CD8-positive, alpha-beta memory T cell (primary cell): ENCODE results near the gene COPS2. TPM values are rescaled to one million over a fixed set of nuclear protein-coding genes. Genes with fewer than 3 reads are reported as not detected.
"Not testable (repeated sequence)": the region's sequence is repeated elsewhere in the genome, so short reads cannot be mapped to it uniquely, and the experiment has no call there.

Source experiments
- CTCF ChIA-PET: fragments of 350-600 bp; sonication (Branson Sonifier 250); formaldehyde crosslinking; loops from one replicate; lab custom pipeline; 2021; ENCODE audit warnings: antibody characterized with exemption; lab: Charles Lee
- POLR2A ChIA-PET: fragments of 350-600 bp; sonication (Branson Sonifier 250); formaldehyde crosslinking; loops from one replicate; lab custom pipeline; 2021; ENCODE audit warnings: antibody characterized with exemption; lab: Charles Lee
- DNase-seq, 5 donors: peaks; one replicate each; pipeline versions ENCODE4 v3.0.0 to v3.0.0-alpha.2; 2020 to 2022; ENCODE audit warnings: mixed read lengths in 1 of 5
- H3K27ac ChIP-seq: one replicate; pipeline ENCODE4 v1.7.0; 2013; ENCODE audit warnings: low read depth, mild to moderate bottlenecking, low read length, moderate library complexity
- H3K27me3 ChIP-seq: 2 replicates; pipeline ENCODE4 v1.7.0; 2013; ENCODE audit warnings: low read length, mild to moderate bottlenecking; ENCODE audit not compliant: insufficient read depth, poor library complexity, severe bottlenecking
- H3K36me3 ChIP-seq: 2 replicates; pipeline ENCODE4 v1.7.0; 2013; ENCODE audit warnings: mild to moderate bottlenecking, low read length, moderate library complexity; ENCODE audit not compliant: insufficient read depth
- H3K4me1 ChIP-seq: 2 replicates; pipeline ENCODE4 v1.7.0; 2013; ENCODE audit warnings: mild to moderate bottlenecking, low read length, moderate library complexity; ENCODE audit not compliant: insufficient read depth
- H3K4me3 ChIP-seq: 2 replicates; pipeline ENCODE4 v1.7.0; 2013; ENCODE audit warnings: mild to moderate bottlenecking, low read length
- H3K9me3 ChIP-seq: 2 replicates; pipeline ENCODE4 v1.7.0; 2013; ENCODE audit warnings: mild to moderate bottlenecking, low read length
- H3K27ac Mint-ChIP-seq, 8 donors: one replicate each; pipeline ENCODE4 v1.8.0; 2020 to 2021; ENCODE audit warnings: mixed read lengths in 8 of 8, mild to moderate bottlenecking in 6 of 8, inconsistent platforms in 3 of 8, moderate library complexity in 3 of 8
- H3K27me3 Mint-ChIP-seq, 2 donors: one replicate each; pipeline ENCODE4 v1.8.0; 2020 to 2021; ENCODE audit warnings: mixed read lengths in 2 of 2, mild to moderate bottlenecking in 1 of 2, moderate library complexity in 1 of 2
- H3K36me3 Mint-ChIP-seq, 3 donors: one replicate each; pipeline ENCODE4 v1.8.0; 2020 to 2021; ENCODE audit warnings: mixed read lengths in 3 of 3, inconsistent platforms in 1 of 3, mild to moderate bottlenecking in 1 of 3
- H3K4me1 Mint-ChIP-seq, 3 donors: one replicate each; pipeline ENCODE4 v1.8.0; 2020 to 2021; ENCODE audit warnings: mixed read lengths in 3 of 3, inconsistent platforms in 1 of 3, mild to moderate bottlenecking in 1 of 3
- H3K4me3 Mint-ChIP-seq, 7 donors: one replicate each; pipeline ENCODE4 v1.8.0; 2020 to 2021; ENCODE audit warnings: mixed read lengths in 7 of 7, mild to moderate bottlenecking in 6 of 7, moderate library complexity in 4 of 7, inconsistent platforms in 2 of 7
- H3K9me3 Mint-ChIP-seq, 5 donors: one replicate each; pipeline ENCODE4 v1.8.0; 2020 to 2022; ENCODE audit warnings: mixed read lengths in 5 of 5, mild to moderate bottlenecking in 3 of 5, moderate library complexity in 2 of 5, inconsistent platforms in 1 of 5
- polyA plus RNA-seq: library from polyadenylated mRNA; unstranded; fragments of 300-500 nt; fragmentation: Illumina TruSeq; gene quantifications from one replicate; pipeline ENCODE4 v1.2.3, GENCODE V29; 2021
- total RNA-seq, 2 experiments: library from RNA; stranded (reverse); gene quantifications; one replicate each; pipeline ENCODE4 v1.2.3, GENCODE V29; 2021

The COPS2 gene
- total and polyA plus RNA-seq, 3 experiments from 2014 or later = 29.9 to 101 (median 94.5) TPM

DNA sequence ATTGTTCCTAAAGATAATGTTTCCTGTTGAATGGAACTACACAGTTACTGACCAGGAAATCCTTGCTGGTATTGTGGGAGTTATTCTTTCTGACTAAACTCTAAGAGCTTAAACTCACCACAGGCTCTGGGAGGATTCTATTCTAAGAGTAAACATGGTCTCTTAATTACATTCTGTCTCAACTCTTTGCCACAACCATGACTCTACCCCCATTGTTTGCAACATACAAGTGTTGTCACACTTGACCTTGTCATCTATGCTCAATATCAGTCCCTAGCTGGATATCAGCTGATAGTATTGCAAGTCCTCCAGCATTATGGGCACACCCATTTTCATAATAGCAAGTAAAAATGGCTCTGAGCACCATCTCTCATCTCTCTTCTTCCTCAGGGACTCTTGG, 79.5 kb downstream of the COPS2 start:
- no peaks in the 10 kb centered on the region for H3K36me3 ChIP-seq
- Mint-ChIP-seq H3K4me1 (no peaks in the 10 kb centered on the region), H3K9me3 (peaks cover 0 to 3% (median 0%) of the 10 kb centered on the region in 5 donors), H3K27me3 (peaks cover 7 to 13% of the 10 kb centered on the region in 2 donors), H3K4me3 (no peak overlapping the region), H3K36me3 (peaks cover 0 to 2% (median 0%) of the 10 kb centered on the region in 3 donors), H3K27ac (no peak overlapping the region)
- H3K4me1 ChIP-seq = no peaks in the 10 kb centered on the region
- no peak overlapping the region for H3K4me3 ChIP-seq
- H3K27ac ChIP-seq = no peak overlapping the region
- DNase-seq = no peak
- CTCF ChIA-PET = no interaction called here
- no peaks in the 10 kb centered on the region for H3K27me3 ChIP-seq
- POLR2A ChIA-PET = no interaction called here
- no peaks in the 10 kb centered on the region for H3K9me3 ChIP-seq

DNA sequence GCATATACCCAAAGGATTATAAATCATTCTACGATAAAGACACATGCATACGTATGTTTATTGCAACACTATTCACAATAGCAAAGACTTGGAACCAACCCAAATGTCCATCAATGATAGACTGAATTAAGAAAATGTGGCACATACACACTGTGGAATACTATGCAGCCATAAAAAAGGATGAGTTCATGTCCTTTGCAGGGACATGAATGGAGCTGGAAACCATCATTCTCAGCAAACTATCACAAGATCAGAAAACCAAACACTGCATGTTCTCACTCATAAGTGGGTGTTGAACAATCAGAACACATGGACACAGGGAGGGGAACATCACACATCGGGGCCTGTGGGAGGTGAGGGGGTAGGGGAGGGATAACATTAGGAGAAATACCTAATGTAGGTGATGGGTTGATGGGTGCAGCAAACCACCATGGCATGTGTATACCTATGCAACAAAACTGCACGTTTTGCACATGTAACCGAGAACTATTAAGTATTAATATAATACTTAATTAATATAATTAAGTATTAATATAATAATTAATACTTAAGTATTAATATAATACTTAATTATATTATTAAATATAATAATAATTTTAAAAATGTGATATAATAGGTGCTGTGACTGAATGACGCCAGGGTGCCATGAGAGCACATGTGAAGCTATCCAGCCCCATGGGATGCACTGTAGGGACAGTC, 80.7 kb downstream of the COPS2 start:
- H3K4me1 ChIP-seq, H3K36me3 ChIP-seq, POLR2A ChIA-PET, H3K27ac ChIP-seq, H3K36me3 Mint-ChIP-seq, H3K9me3 ChIP-seq, H3K27me3 ChIP-seq, H3K4me3 ChIP-seq, H3K4me1 Mint-ChIP-seq, H3K9me3 Mint-ChIP-seq, CTCF ChIA-PET, DNase-seq, H3K27ac Mint-ChIP-seq, H3K4me3 Mint-ChIP-seq: not testable (repeated sequence)
- peaks cover 12 to 25% of the 10 kb centered on the region in 2 donors for H3K27me3 Mint-ChIP-seq

Other genes with a start within 250 kb of the COPS2 start
- 1 to 10 TPM; 5.0 to 5.7 TPM for gene SHC4, start 191.7 kb downstream of the COPS2 start, total RNA-seq
- gene SHC4, start 191.7 kb downstream of the COPS2 start, polyA plus RNA-seq = not detected
- 10 to 100 TPM; 27.2 to 28.1 TPM for gene SECISBP2L, start 109.2 kb downstream of the COPS2 start, total RNA-seq
- gene SECISBP2L, start 109.2 kb downstream of the COPS2 start, polyA plus RNA-seq = 24.7 TPM
- gene GALK2, start 14.6 kb upstream of the COPS2 start, total RNA-seq = 10 to 100 TPM; 26.2 to 28.0 TPM
- gene GALK2, start 14.6 kb upstream of the COPS2 start, polyA plus RNA-seq = 21.3 TPM